Adrenal gland (tissue), 12 donors: Measurements from ENCODE around the gene CALCR. TPM values are rescaled to one million over a fixed set of nuclear protein-coding genes. Genes with fewer than 3 reads are reported as not detected.

Experiments used
- DNase-seq, 7 donors: peaks; one replicate each; pipeline ENCODE4 v3.0.0-alpha.2; 2019 to 2020
- H3K27ac ChIP-seq, 5 donors: fragments of 200-600 bp; sonication (generic) in 4 of 5; 1 replicate in 3 of 5; 2 replicates in 2 of 5; pipeline versions ENCODE4 v1.5.1 to v1.8.0; 2016 to 2020; ENCODE audit warnings: mild to moderate bottlenecking in 1 of 5
- H3K27me3 ChIP-seq: fragments of 200-600 bp; 2 replicates; pipeline ENCODE4 v1.8.0; 2021
- H3K36me3 ChIP-seq, 2 donors: fragments of 200-600 bp; replicated peaks in 1 of 2; 1 replicate in 1 of 2; 2 replicates in 1 of 2; pipeline versions ENCODE4 v1.5.1 to v1.8.0; 2018 to 2022
- H3K4me1 ChIP-seq, 2 donors: fragments of 200-600 bp; replicated peaks in 1 of 2; 1 replicate in 1 of 2; 2 replicates in 1 of 2; pipeline versions ENCODE4 v1.5.1 to v1.8.0; 2018 to 2021
- H3K4me3 ChIP-seq, 4 donors: fragments of 200-600 bp; sonication (generic) in 3 of 4; one replicate each; pipeline ENCODE4 v1.5.1; 2016 to 2018
- H3K9me3 ChIP-seq, 3 donors: fragments of 200-600 bp; sonication (generic) in 1 of 3; replicated peaks in 1 of 3; 1 replicate in 2 of 3; 2 replicates in 1 of 3; pipeline versions ENCODE4 v1.5.1 to v1.8.0; 2016 to 2021
- POLR2A ChIP-seq, 2 donors: fragments of 450-650 bp; IDR thresholded peaks; one replicate each; pipeline ENCODE4 v1.6.1; 2017; ENCODE audit warnings: antibody characterized with exemption in 2 of 2, mild to moderate bottlenecking in 2 of 2, moderate library complexity in 1 of 2
- WGBS, 4 donors: extraction: QIAGEN DNeasy Blood & Tissue Kit in 2 of 4; methylation state at CpG; one replicate each; pipeline versions ENCODE4 v1.1.5 to v1.1.7; 2013 to 2017; 5-methylcytosine and 5-hydroxymethylcytosine counted together
- intact Hi-C, 2 donors: fragments of 100-400 bp; cut with DNase I; formaldehyde crosslinking; loops; one replicate each; pipeline versions ENCODE4 v1.14.1 to v1.15.0; 2022 to 2023
- polyA plus RNA-seq, 3 donors: library from polyadenylated mRNA; stranded (reverse); fragments of 200-250 nt in 2 of 3; fragments of 350-450 nt in 1 of 3; fragmentation: Illumina TruSeq in 1 of 3; extraction: RNeasy Lipid Tissue Mini Kit (QIAGEN cat#74804) in 1 of 3; gene quantifications; one replicate each; pipeline ENCODE4 v1.2.3, GENCODE V29; 2013 to 2014
- total RNA-seq, 9 donors: library from RNA; depleted of rRNA in 4 of 9; stranded (reverse); fragments of >200 nt in 4 of 9; fragments of 120-200 nt in 1 of 9; fragmentation: NEBNext Ultra II Directional in 1 of 9; extraction: Animal tissue kit (Norgen Biotek cat#: 25700) in 1 of 9; gene quantifications; one replicate each; pipeline versions ENCODE4 v1.1.0 to v1.2.4, GENCODE V29; 2013 to 2023
- TF ChIP-seq, protein P1 (sequence below), 6 experiments: fragments of 450-650 bp in 4 of 6; fragments of 200-600 bp in 2 of 6; sonication (generic) in 1 of 6; IDR thresholded peaks; 1 replicate in 5 of 6; 2 replicates in 1 of 6; pipeline versions ENCODE4 v1.5.1 to v1.8.0; 2016 to 2021; ENCODE audit warnings: antibody characterized with exemption in 6 of 6, mild to moderate bottlenecking in 2 of 6, moderate library complexity in 1 of 6
- donor health status: healthy with polysubstance abuse.
- donor health status: Bipolar disorder and iron deficiency.
- donor health status: DM: yes; HTN: yes; CAD: no.
- donor health status: DM: no; HTN: no; CAD: no.
- donor health status: DM: no; HTN: no; CAD: no.
- donor health status: DM: yes; HTN: yes; CAD: no.

Gene CALCR
- total and polyA plus RNA-seq, 12 donors: 0.03 to 0.52 (median 0.14) TPM; not detected in 4

DNA sequence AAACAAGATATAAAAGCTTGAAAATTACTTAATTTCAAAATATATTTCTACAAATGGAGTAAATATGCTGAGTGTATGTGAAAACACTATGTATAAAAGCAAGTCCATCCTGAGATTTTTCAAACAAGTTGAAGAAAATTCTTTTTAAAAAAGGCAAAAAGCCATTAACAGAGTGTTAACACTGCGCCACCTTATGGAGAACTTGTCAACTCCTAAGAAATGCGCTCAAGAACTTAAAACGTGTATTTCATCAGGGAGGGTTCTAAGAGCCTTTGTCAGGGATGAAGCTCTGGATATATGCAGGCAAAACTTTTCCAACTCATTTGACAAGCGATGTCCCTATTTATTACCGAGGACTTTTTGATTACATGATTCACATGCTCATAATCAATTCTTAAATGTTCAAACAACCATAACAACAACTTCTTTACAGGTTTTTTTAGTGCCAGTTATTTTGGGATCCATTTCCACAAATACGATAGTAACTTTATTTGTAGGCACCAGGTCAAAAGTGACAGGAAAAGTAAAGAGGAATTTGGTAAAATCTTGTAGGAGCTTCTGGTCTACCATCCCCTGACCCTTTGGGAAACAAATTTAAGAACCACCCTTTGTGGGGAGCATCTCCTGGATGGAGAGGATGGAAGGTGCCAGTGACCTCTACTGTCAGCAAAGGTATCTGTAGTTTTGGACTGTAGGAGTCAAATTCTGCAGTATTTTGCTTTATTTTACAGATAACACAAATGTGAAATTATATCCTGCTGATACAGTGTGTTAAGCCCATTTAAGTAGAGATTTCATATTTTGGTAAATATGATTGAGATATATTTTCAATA lies 23.2 kb downstream of the CALCR start:
- Histone ChIP-seq H3K9me3 (no peaks in the 10 kb centered on the region), H3K27ac (no peak overlapping the region), H3K4me3 (no peak overlapping the region), H3K36me3 (no peaks in the 10 kb centered on the region), H3K27me3 (no peaks in the 10 kb centered on the region), H3K4me1 (no peaks in the 10 kb centered on the region)
- TF ChIP-seq POLR2A (IDR thresholded peaks at IDR 0.05): no peak
- TF ChIP-seq, protein P1, sequence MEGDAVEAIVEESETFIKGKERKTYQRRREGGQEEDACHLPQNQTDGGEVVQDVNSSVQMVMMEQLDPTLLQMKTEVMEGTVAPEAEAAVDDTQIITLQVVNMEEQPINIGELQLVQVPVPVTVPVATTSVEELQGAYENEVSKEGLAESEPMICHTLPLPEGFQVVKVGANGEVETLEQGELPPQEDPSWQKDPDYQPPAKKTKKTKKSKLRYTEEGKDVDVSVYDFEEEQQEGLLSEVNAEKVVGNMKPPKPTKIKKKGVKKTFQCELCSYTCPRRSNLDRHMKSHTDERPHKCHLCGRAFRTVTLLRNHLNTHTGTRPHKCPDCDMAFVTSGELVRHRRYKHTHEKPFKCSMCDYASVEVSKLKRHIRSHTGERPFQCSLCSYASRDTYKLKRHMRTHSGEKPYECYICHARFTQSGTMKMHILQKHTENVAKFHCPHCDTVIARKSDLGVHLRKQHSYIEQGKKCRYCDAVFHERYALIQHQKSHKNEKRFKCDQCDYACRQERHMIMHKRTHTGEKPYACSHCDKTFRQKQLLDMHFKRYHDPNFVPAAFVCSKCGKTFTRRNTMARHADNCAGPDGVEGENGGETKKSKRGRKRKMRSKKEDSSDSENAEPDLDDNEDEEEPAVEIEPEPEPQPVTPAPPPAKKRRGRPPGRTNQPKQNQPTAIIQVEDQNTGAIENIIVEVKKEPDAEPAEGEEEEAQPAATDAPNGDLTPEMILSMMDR (IDR thresholded peaks at IDR 0.05): peak; percentile 30 to 53 (median 44)
- WGBS, 4 donors: 14 to 18% (median 15%) methylated on average over 6 of the region's 6 CpGs
- peak in 2 of 7 donors; percentile 24 to 27 for DNase-seq
- intact Hi-C loops: loop anchor here in 1 of 2 donors (5.0 kb wide), 1 partner anchor 309 kb away; no protein-coding TSS in a partner anchor

DNA sequence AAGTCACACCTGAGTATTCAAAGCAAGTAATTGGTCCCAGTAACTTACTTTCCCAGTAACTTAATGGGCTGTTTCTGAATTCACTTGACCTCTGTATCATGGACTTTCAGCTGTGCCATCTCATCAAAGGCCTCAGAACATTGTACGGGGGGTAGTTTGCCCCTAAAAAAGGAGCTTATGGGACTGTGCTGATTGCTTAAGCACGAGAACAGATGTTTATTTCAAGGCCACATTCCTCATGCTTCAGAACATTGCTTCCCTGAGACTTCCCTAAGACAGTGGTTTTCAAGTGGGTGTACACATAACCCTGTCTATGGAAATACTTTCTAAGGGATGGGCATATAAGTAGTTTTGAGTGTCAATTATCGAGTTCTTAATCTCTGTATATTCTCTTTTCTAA lies 26.8 kb downstream of the CALCR start:
- no peak for TF ChIP-seq POLR2A (IDR thresholded peaks at IDR 0.05)
- TF ChIP-seq, protein P1 (IDR thresholded peaks at IDR 0.05): no peak
- no peak overlapping the region for H3K27ac ChIP-seq
- H3K4me3 ChIP-seq: no peak overlapping the region
- intact Hi-C loops: no loop called here
- H3K4me1 ChIP-seq: no peaks in the 10 kb centered on the region
- H3K9me3 ChIP-seq: no peaks in the 10 kb centered on the region
- no peak for DNase-seq
- H3K36me3 ChIP-seq: no peaks in the 10 kb centered on the region
- 46 to 68% (median 51%) methylated on average over 3 of the region's 3 CpGs for WGBS, 4 donors
- no peaks in the 10 kb centered on the region for H3K27me3 ChIP-seq

DNA sequence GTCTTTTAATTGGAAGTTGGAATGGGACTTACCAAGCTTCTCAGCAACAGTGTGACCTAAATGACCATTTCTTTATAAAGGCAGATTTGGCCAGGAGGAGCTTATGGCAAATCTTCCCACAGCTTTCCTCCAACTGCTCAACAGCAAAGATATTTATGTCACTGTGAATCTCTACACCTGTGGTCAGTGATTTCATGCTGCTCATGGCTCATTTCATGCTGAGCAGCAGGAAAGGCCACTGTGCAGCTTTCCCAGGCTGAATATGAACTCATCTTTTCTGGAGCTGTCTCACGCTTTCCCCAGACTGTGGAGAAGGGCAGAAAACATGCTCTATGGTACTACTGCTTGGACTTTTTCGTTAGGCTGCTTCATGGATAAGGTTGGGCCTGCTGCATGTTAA lies 29.8 kb downstream of the CALCR start:
- Histone ChIP-seq H3K27ac (no peak overlapping the region), H3K4me3 (no peak overlapping the region), H3K27me3 (no peaks in the 10 kb centered on the region), H3K36me3 (no peaks in the 10 kb centered on the region), H3K4me1 (no peaks in the 10 kb centered on the region), H3K9me3 (no peaks in the 10 kb centered on the region)
- 68 to 84% (median 80%) methylated on average over 2 of the region's 2 CpGs for WGBS, 4 donors
- TF ChIP-seq, protein P1 (IDR thresholded peaks at IDR 0.05): no peak
- no peak for TF ChIP-seq POLR2A (IDR thresholded peaks at IDR 0.05)
- DNase-seq: no peak
- intact Hi-C loops: no loop called here

DNA sequence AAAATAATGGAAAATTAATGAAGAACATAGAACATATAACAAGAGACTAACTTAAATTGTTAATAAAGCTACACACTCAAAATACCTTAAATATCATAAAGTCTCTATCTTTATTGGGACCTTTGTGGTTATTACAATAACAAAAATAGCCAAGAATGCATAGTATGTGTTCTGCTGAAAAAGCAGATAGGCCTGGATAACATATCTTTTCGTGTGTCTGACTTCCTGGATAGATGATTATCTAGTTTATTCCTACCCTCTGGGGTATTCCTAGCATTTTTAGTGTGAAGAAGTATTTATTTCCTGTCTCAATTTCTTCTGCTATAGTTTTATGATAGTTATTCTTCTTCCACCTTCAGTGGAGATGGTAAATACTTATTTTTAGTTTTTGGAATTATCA lies 36.5 kb downstream of the CALCR start:
- no peak for DNase-seq
- Histone ChIP-seq H3K27ac (no peak overlapping the region), H3K27me3 (no peaks in the 10 kb centered on the region), H3K4me1 (no peaks in the 10 kb centered on the region), H3K4me3 (no peak overlapping the region), H3K9me3 (no peaks in the 10 kb centered on the region), H3K36me3 (no peaks in the 10 kb centered on the region)
- WGBS, 4 donors: 44 to 66% (median 50%) methylated on average over 1 of the region's 1 CpG
- TF ChIP-seq, protein P1 (IDR thresholded peaks at IDR 0.05): no peak
- no peak for TF ChIP-seq POLR2A (IDR thresholded peaks at IDR 0.05)
- intact Hi-C loops: no loop called here
